ENCODE measurements around the gene UBTD1.
"Not testable (repeated sequence)": the region's sequence is repeated elsewhere in the genome, so short reads cannot be mapped to it uniquely, and the experiment has no call there.

The UBTD1 gene

GRCh38 chr10:97575127-97575668 lies 76.5 kb downstream of the UBTD1 start:
- WGBS, 2 experiments (ENCODE audit: insufficient coverage in 2 of 2) = 92 to 94% methylated on average over 5 of the region's 6 CpGs
- H3K36me3 ChIP-seq (ENCODE audit: control insufficient read depth, insufficient read depth, low read length) = peaks cover 6% of the 10 kb centered on the region
- peaks cover 22% of the 10 kb centered on the region for H3K4me1 ChIP-seq (ENCODE audit: control insufficient read depth, insufficient read depth, low read length, poor library complexity, severe bottlenecking)
- H3K27ac ChIP-seq (ENCODE audit: low read depth, low read length, severe bottlenecking) = peak overlapping the region; percentile 84
- no peaks in the 10 kb centered on the region for H3K9me3 ChIP-seq (ENCODE audit: control insufficient read depth, low read length)
- no peak overlapping the region for H3K4me3 ChIP-seq (ENCODE audit: extremely low read depth, insufficient read depth, low read length, poor library complexity, severe bottlenecking)

GRCh38 chr10:97576487-97576886 lies 77.8 kb downstream of the UBTD1 start:
- H3K27ac ChIP-seq (ENCODE audit: low read depth, low read length, severe bottlenecking); H3K9me3 ChIP-seq (ENCODE audit: control insufficient read depth, low read length); H3K36me3 ChIP-seq (ENCODE audit: control insufficient read depth, insufficient read depth, low read length); H3K4me3 ChIP-seq (ENCODE audit: extremely low read depth, insufficient read depth, low read length, poor library complexity, severe bottlenecking): not testable (repeated sequence)
- 48 to 77% methylated on average over 3 to 4 of the region's 5 CpGs for WGBS, 2 experiments (ENCODE audit: insufficient coverage in 2 of 2)
- peaks cover 22% of the 10 kb centered on the region for H3K4me1 ChIP-seq (ENCODE audit: control insufficient read depth, insufficient read depth, low read length, poor library complexity, severe bottlenecking)

- Histone ChIP-seq H3K27ac (ENCODE audit: low read depth, low read length, severe bottlenecking) (no peak overlapping the region), H3K4me1 (ENCODE audit: control insufficient read depth, insufficient read depth, low read length, poor library complexity, severe bottlenecking) (peaks cover 20% of the 10 kb centered on the region), H3K9me3 (ENCODE audit: control insufficient read depth, low read length) (no peaks in the 10 kb centered on the region), H3K36me3 (ENCODE audit: control insufficient read depth, insufficient read depth, low read length) (no peaks in the 10 kb centered on the region), H3K4me3 (ENCODE audit: extremely low read depth, insufficient read depth, low read length, poor library complexity, severe bottlenecking) (no peak overlapping the region)
- 76 to 86% methylated on average over 6 to 8 of the region's 9 CpGs for WGBS, 2 experiments (ENCODE audit: insufficient coverage in 2 of 2)
Measured at GRCh38 chr10:97577701-97578100, 79.0 kb downstream of the UBTD1 start.

GRCh38 chr10:97578171-97578844 lies 79.6 kb downstream of the UBTD1 start:
- Histone ChIP-seq H3K36me3 (ENCODE audit: control insufficient read depth, insufficient read depth, low read length) (no peaks in the 10 kb centered on the region), H3K4me3 (ENCODE audit: extremely low read depth, insufficient read depth, low read length, poor library complexity, severe bottlenecking) (no peak overlapping the region), H3K9me3 (ENCODE audit: control insufficient read depth, low read length) (no peaks in the 10 kb centered on the region), H3K27ac (ENCODE audit: low read depth, low read length, severe bottlenecking) (no peak overlapping the region), H3K4me1 (ENCODE audit: control insufficient read depth, insufficient read depth, low read length, poor library complexity, severe bottlenecking) (peaks cover 17% of the 10 kb centered on the region)
- 96 to 97% methylated on average over 30 to 35 of the region's 40 CpGs for WGBS, 2 experiments (ENCODE audit: insufficient coverage in 2 of 2)

GRCh38 chr10:97580421-97581367 lies 82.0 kb downstream of the UBTD1 start:
- WGBS, 2 experiments (ENCODE audit: insufficient coverage in 2 of 2) = 82 to 98% methylated on average over 5 to 9 of the region's 9 CpGs
- no peak overlapping the region for H3K4me3 ChIP-seq (ENCODE audit: extremely low read depth, insufficient read depth, low read length, poor library complexity, severe bottlenecking)
- H3K27ac ChIP-seq (ENCODE audit: low read depth, low read length, severe bottlenecking) = no peak overlapping the region
- H3K4me1 ChIP-seq (ENCODE audit: control insufficient read depth, insufficient read depth, low read length, poor library complexity, severe bottlenecking) = peaks cover 7% of the 10 kb centered on the region
- H3K36me3 ChIP-seq (ENCODE audit: control insufficient read depth, insufficient read depth, low read length) = no peaks in the 10 kb centered on the region
- H3K9me3 ChIP-seq (ENCODE audit: control insufficient read depth, low read length) = no peaks in the 10 kb centered on the region

GRCh38 chr10:97582169-97582568 lies 83.4 kb downstream of the UBTD1 start:
- H3K4me1 ChIP-seq (ENCODE audit: control insufficient read depth, insufficient read depth, low read length, poor library complexity, severe bottlenecking) = peaks cover 7% of the 10 kb centered on the region
- no peaks in the 10 kb centered on the region for H3K36me3 ChIP-seq (ENCODE audit: control insufficient read depth, insufficient read depth, low read length)
- WGBS, 2 experiments (ENCODE audit: insufficient coverage in 2 of 2) = 91 to 98% methylated on average over 7 to 8 of the region's 8 CpGs
- no peak overlapping the region for H3K4me3 ChIP-seq (ENCODE audit: extremely low read depth, insufficient read depth, low read length, poor library complexity, severe bottlenecking)
- H3K9me3 ChIP-seq (ENCODE audit: control insufficient read depth, low read length) = no peaks in the 10 kb centered on the region
- H3K27ac ChIP-seq (ENCODE audit: low read depth, low read length, severe bottlenecking) = no peak overlapping the region

- H3K36me3 ChIP-seq (ENCODE audit: control insufficient read depth, insufficient read depth, low read length) = no peaks in the 10 kb centered on the region
- peaks cover 7% of the 10 kb centered on the region for H3K4me1 ChIP-seq (ENCODE audit: control insufficient read depth, insufficient read depth, low read length, poor library complexity, severe bottlenecking)
- no peaks in the 10 kb centered on the region for H3K9me3 ChIP-seq (ENCODE audit: control insufficient read depth, low read length)
- H3K27ac ChIP-seq (ENCODE audit: low read depth, low read length, severe bottlenecking) = no peak overlapping the region
- WGBS, 2 experiments (ENCODE audit: insufficient coverage in 2 of 2) = 91 to 94% methylated on average over 11 of the region's 13 CpGs
- H3K4me3 ChIP-seq (ENCODE audit: extremely low read depth, insufficient read depth, low read length, poor library complexity, severe bottlenecking) = no peak overlapping the region
Measured at GRCh38 chr10:97583476-97583875, 84.8 kb downstream of the UBTD1 start.

- WGBS, 2 experiments (ENCODE audit: insufficient coverage in 2 of 2) = 82 to 100% methylated on average over 2 of the region's 5 CpGs
- Histone ChIP-seq H3K27ac (ENCODE audit: low read depth, low read length, severe bottlenecking) (no peak within 1 kb of the TSS), H3K9me3 (ENCODE audit: control insufficient read depth, low read length) (no peaks in the 10 kb centered on the region)
Measured at GRCh38 chr10:97584060-97584797, 85.5 kb downstream of the UBTD1 start, which contains the start of gene HOGA1. Gene HOGA1, plus strand, starts transcription at chr10:97584389. Its CDS starts 315 bp downstream, at chr10:97584704.

GRCh38 chr10:97584798-97585438 lies 86.2 kb downstream of the UBTD1 start:
- 87 to 89% methylated on average over 3 of the region's 5 CpGs for WGBS, 2 experiments (ENCODE audit: insufficient coverage in 2 of 2)
- Histone ChIP-seq H3K4me3 (ENCODE audit: extremely low read depth, insufficient read depth, low read length, poor library complexity, severe bottlenecking) (no peak overlapping the region), H3K9me3 (ENCODE audit: control insufficient read depth, low read length) (no peaks in the 10 kb centered on the region), H3K27ac (ENCODE audit: low read depth, low read length, severe bottlenecking) (no peak overlapping the region), H3K36me3 (ENCODE audit: control insufficient read depth, insufficient read depth, low read length) (no peaks in the 10 kb centered on the region), H3K4me1 (ENCODE audit: control insufficient read depth, insufficient read depth, low read length, poor library complexity, severe bottlenecking) (peaks cover 7% of the 10 kb centered on the region)

More at GRCh38 chr10:97584060-97584797, 85.5 kb downstream of the UBTD1 start, which contains the start of gene HOGA1:
- Histone ChIP-seq H3K4me1 (ENCODE audit: control insufficient read depth, insufficient read depth, low read length, poor library complexity, severe bottlenecking) (peaks cover 7% of the 10 kb centered on the region), H3K36me3 (ENCODE audit: control insufficient read depth, insufficient read depth, low read length) (no peaks in the 10 kb centered on the region), H3K4me3 (ENCODE audit: extremely low read depth, insufficient read depth, low read length, poor library complexity, severe bottlenecking) (no peak within 1 kb of the TSS)

- no peak overlapping the region for H3K27ac ChIP-seq (ENCODE audit: low read depth, low read length, severe bottlenecking)
- H3K9me3 ChIP-seq (ENCODE audit: control insufficient read depth, low read length) = no peaks in the 10 kb centered on the region
- no peaks in the 10 kb centered on the region for H3K36me3 ChIP-seq (ENCODE audit: control insufficient read depth, insufficient read depth, low read length)
- no peak overlapping the region for H3K4me3 ChIP-seq (ENCODE audit: extremely low read depth, insufficient read depth, low read length, poor library complexity, severe bottlenecking)
- H3K4me1 ChIP-seq (ENCODE audit: control insufficient read depth, insufficient read depth, low read length, poor library complexity, severe bottlenecking) = peaks cover 7% of the 10 kb centered on the region
- 94 to 95% methylated on average over 3 to 5 of the region's 5 CpGs for WGBS, 2 experiments (ENCODE audit: insufficient coverage in 2 of 2)
Measured at GRCh38 chr10:97585439-97585811, 86.7 kb downstream of the UBTD1 start.
